Ishikawa (cell line): ENCODE data around the gene DCAKD.

ENCODE experiments used
- CEBPB ChIP-seq: IDR thresholded peaks from 2 replicates; pipeline ENCODE4 v1.6.1; 2012
- CREB1 ChIP-seq: IDR thresholded peaks from 2 replicates; pipeline ENCODE4 v1.6.1; 2012; ENCODE audit warnings: low read depth
- EGR1 ChIP-seq: IDR thresholded peaks from 2 replicates; pipeline ENCODE4 v1.6.1; 2012
- EP300 ChIP-seq: IDR thresholded peaks from 2 replicates; pipeline ENCODE4 v1.6.1; 2012; ENCODE audit warnings: borderline replicate concordance
- FOXM1 ChIP-seq: IDR thresholded peaks from 2 replicates; pipeline ENCODE4 v1.6.1; 2012; ENCODE audit warnings: low read depth, borderline replicate concordance
- MAX ChIP-seq: IDR thresholded peaks from 2 replicates; pipeline ENCODE4 v1.6.1; 2012
- NFIC ChIP-seq: IDR thresholded peaks from 2 replicates; pipeline ENCODE4 v1.6.1; 2012
- RAD21 ChIP-seq: IDR thresholded peaks from 2 replicates; pipeline ENCODE4 v1.6.1; 2012; ENCODE audit warnings: low read depth
- REST ChIP-seq: IDR thresholded peaks from 2 replicates; pipeline ENCODE4 v1.6.1; 2012; ENCODE audit warnings: low read depth, mild to moderate bottlenecking
- TAF1 ChIP-seq: IDR thresholded peaks from 2 replicates; pipeline ENCODE4 v1.6.1; 2012; ENCODE audit warnings: low read depth, mild to moderate bottlenecking
- TCF12 ChIP-seq: IDR thresholded peaks from 2 replicates; pipeline ENCODE4 v1.6.1; 2012; ENCODE audit warnings: low read depth
- TEAD4 ChIP-seq: IDR thresholded peaks from 2 replicates; pipeline ENCODE4 v1.6.1; 2012
- YY1 ChIP-seq: IDR thresholded peaks from 2 replicates; pipeline ENCODE4 v1.6.1; 2012; ENCODE audit warnings: low read depth
- ZBTB7A ChIP-seq: IDR thresholded peaks from 2 replicates; pipeline ENCODE4 v1.6.1; 2012; ENCODE audit warnings: low read depth
- TF ChIP-seq, protein P1 (sequence below): IDR thresholded peaks from 2 replicates; pipeline ENCODE4 v1.6.1; 2012

Gene DCAKD

DNA sequence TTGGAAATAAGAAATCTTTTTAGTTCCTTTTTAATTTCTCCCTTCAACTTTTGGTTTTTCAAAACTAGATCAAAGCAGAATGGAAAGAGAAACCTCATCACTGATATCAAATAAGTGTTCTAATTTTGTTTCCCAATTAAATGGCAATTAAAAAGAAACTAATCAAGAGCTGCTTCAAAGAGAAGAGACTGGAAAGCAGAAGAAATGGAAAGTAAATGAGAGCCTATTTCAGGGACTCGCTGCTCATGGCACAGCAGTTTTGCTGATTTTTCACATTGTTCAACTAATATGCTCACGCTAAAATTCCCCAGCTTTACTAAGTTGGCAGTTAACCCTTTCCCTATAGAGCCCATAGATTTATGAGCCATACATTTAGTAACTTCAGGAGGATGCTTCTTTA lies 16.2 kb upstream of the DCAKD start:
- TF ChIP-seq CREB1, result no peak
- TF ChIP-seq NFIC, result no peak
- TF ChIP-seq EGR1, result no peak
- TF ChIP-seq, protein P1, sequence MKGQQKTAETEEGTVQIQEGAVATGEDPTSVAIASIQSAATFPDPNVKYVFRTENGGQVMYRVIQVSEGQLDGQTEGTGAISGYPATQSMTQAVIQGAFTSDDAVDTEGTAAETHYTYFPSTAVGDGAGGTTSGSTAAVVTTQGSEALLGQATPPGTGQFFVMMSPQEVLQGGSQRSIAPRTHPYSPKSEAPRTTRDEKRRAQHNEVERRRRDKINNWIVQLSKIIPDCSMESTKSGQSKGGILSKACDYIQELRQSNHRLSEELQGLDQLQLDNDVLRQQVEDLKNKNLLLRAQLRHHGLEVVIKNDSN, result no peak
- no peak for TF ChIP-seq TAF1
- no peak for TF ChIP-seq ZBTB7A
- no peak for TF ChIP-seq CEBPB
- TF ChIP-seq RAD21, result no peak
- no peak for TF ChIP-seq FOXM1
- TF ChIP-seq YY1, result no peak
- no peak for TF ChIP-seq TEAD4
- no peak for TF ChIP-seq MAX
- TF ChIP-seq TCF12, result no peak
- no peak for TF ChIP-seq EP300
- TF ChIP-seq REST, result no peak

- TF ChIP-seq ZBTB7A, result no peak
- no peak for TF ChIP-seq EGR1
- TF ChIP-seq, protein P1, result no peak
- TF ChIP-seq TEAD4, result no peak
Observed at GRCh38 chr17:45063198-45063597, 11.8 kb upstream of the DCAKD start.

- no peak for TF ChIP-seq EGR1
- TF ChIP-seq CEBPB, result no peak
- no peak for TF ChIP-seq TAF1
- TF ChIP-seq MAX, result no peak
- no peak for TF ChIP-seq REST
- TF ChIP-seq YY1, result no peak
- no peak for TF ChIP-seq NFIC
- TF ChIP-seq ZBTB7A, result no peak
- TF ChIP-seq EP300, result no peak
- TF ChIP-seq, protein P1, result no peak
Observed at GRCh38 chr17:45061606-45062205, 10.3 kb upstream of the DCAKD start.

- TF ChIP-seq CREB1 (peak; percentile 36; the same call in 1 of the 2 replicates), MAX (peak; percentile 25; the same call in 1 of the 2 replicates), ZBTB7A (peak; percentile 89), EGR1 (no peak), FOXM1 (no peak), EP300 (no peak; the same call in 1 of the 2 replicates), TEAD4 (0 out of 2 replicates have a peak, but pooled peaks have one; percentile 9), CEBPB (peak; percentile 77), TAF1 (peak; percentile 99), TCF12 (peak; percentile 37; the same call in 1 of the 2 replicates), REST (no peak), NFIC (peak; percentile 46; the same call in 1 of the 2 replicates), YY1 (peak; percentile 98), RAD21 (no peak)
- TF ChIP-seq, protein P1, result peak; percentile 47
Observed at GRCh38 chr17:45060797-45061605, 9.6 kb upstream of the DCAKD start, which contains the start of gene NMT1. Gene NMT1, plus strand, starts transcription at chr17:45061317. Its CDS starts 13 bp downstream, at chr17:45061330.
